ENCODE results near the gene MAPK11. TPM values are rescaled to one million over a fixed set of nuclear protein-coding genes. Genes with fewer than 3 reads are reported as not detected.

Gene MAPK11
- total and polyA plus RNA-seq, 8 donors, result 0.29 to 13.6 (median 8.9) TPM; not detected in 1

GRCh38 chr22:50313021-50313420, 42.8 kb upstream of the MAPK11 start:
- H3K36me3 ChIP-seq, result peaks cover 0 to 18% (median 4%) of the 10 kb centered on the region in 4 donors
- no peaks in the 10 kb centered on the region for H3K27me3 ChIP-seq
- H3K4me3 ChIP-seq, result no peak overlapping the region
- TF ChIP-seq EP300 (IDR thresholded peaks at IDR 0.05) (no peak), CTCF (IDR thresholded peaks at IDR 0.05) (no peak), POLR2A (IDR thresholded peaks at IDR 0.05) (no peak), POLR2AphosphoS5 (IDR thresholded peaks at IDR 0.05) (no peak)
- WGBS, 5 donors, result 86 to 100% (median 92%) methylated on average over 1 to 7 of the region's 7 CpGs
- peaks cover 5 to 33% (median 19%) of the 10 kb centered on the region in 4 donors for H3K4me1 ChIP-seq
- no peaks in the 10 kb centered on the region for H3K9me3 ChIP-seq
- intact Hi-C loops (cut with DNase I; ENCODE audit: low total_unique reads), result no loop called here
- H3K27ac ChIP-seq, result no peak overlapping the region
- peak in 1 of 2 donors; percentile 8 for DNase-seq

GRCh38 chr22:50312371-50312770, 42.2 kb upstream of the MAPK11 start:
- Histone ChIP-seq H3K4me3 (no peak overlapping the region), H3K27me3 (no peaks in the 10 kb centered on the region), H3K36me3 (peaks cover 0 to 18% (median 4%) of the 10 kb centered on the region in 4 donors), H3K9me3 (no peaks in the 10 kb centered on the region), H3K4me1 (peaks cover 7 to 37% (median 22%) of the 10 kb centered on the region in 4 donors), H3K27ac (no peak overlapping the region)
- TF ChIP-seq CTCF (IDR thresholded peaks at IDR 0.05) (no peak), POLR2A (IDR thresholded peaks at IDR 0.05) (no peak), EP300 (IDR thresholded peaks at IDR 0.05) (no peak), POLR2AphosphoS5 (IDR thresholded peaks at IDR 0.05) (no peak)
- 94 to 100% (median 98%) methylated on average over 4 to 11 of the region's 12 CpGs for WGBS, 5 donors
- no peak for DNase-seq
- intact Hi-C loops (cut with DNase I; ENCODE audit: low total_unique reads), result no loop called here

- no peaks in the 10 kb centered on the region for H3K27me3 ChIP-seq
- H3K9me3 ChIP-seq, result no peaks in the 10 kb centered on the region
- H3K4me3 ChIP-seq, result no peak overlapping the region
- 82 to 93% (median 91%) methylated on average over 15 to 23 of the region's 23 CpGs for WGBS, 5 donors
- TF ChIP-seq CTCF (IDR thresholded peaks at IDR 0.05) (no peak), EP300 (IDR thresholded peaks at IDR 0.05) (no peak), POLR2A (IDR thresholded peaks at IDR 0.05) (no peak), POLR2AphosphoS5 (IDR thresholded peaks at IDR 0.05) (no peak)
- peaks cover 7 to 37% (median 23%) of the 10 kb centered on the region in 4 donors for H3K4me1 ChIP-seq
- DNase-seq, result peak in 1 of 2 donors; percentile 7
- no peak overlapping the region for H3K27ac ChIP-seq
- H3K36me3 ChIP-seq, result peaks cover 0 to 18% (median 4%) of the 10 kb centered on the region in 4 donors
- intact Hi-C loops (cut with DNase I; ENCODE audit: low total_unique reads), result no loop called here
Observed at GRCh38 chr22:50311606-50312351, 41.6 kb upstream of the MAPK11 start.

GRCh38 chr22:50310949-50311444, 40.8 kb upstream of the MAPK11 start:
- peaks cover 0 to 18% (median 4%) of the 10 kb centered on the region in 4 donors for H3K36me3 ChIP-seq
- DNase-seq, result peak in 1 of 2 donors; percentile 5
- H3K4me3 ChIP-seq, result no peak overlapping the region
- no peak overlapping the region for H3K27ac ChIP-seq
- intact Hi-C loops (cut with DNase I; ENCODE audit: low total_unique reads), result no loop called here
- H3K27me3 ChIP-seq, result peaks cover 0 to 4% (median 0%) of the 10 kb centered on the region in 3 donors
- TF ChIP-seq POLR2AphosphoS5 (IDR thresholded peaks at IDR 0.05) (no peak), CTCF (IDR thresholded peaks at IDR 0.05) (no peak), EP300 (IDR thresholded peaks at IDR 0.05) (no peak), POLR2A (IDR thresholded peaks at IDR 0.05) (no peak)
- H3K4me1 ChIP-seq, result peaks cover 10 to 40% (median 29%) of the 10 kb centered on the region in 4 donors
- 89 to 95% (median 92%) methylated on average over 7 to 16 of the region's 16 CpGs for WGBS, 5 donors
- no peaks in the 10 kb centered on the region for H3K9me3 ChIP-seq
